Thyroid gland (tissue), 4 donors: ENCODE measurements around the gene P2RY11.

Experiments
- CTCF ChIP-seq, 6 experiments: fragments of 200-600 bp in 3 of 6; fragments of 450-650 bp in 3 of 6; sonication (generic) in 3 of 6; IDR thresholded peaks; one replicate each; pipeline ENCODE4 v1.5.1; 2016 to 2019; ENCODE audit warnings: antibody characterized with exemption in 6 of 6, mild to moderate bottlenecking in 2 of 6, inconsistent platforms in 1 of 6, moderate library complexity in 1 of 6
- POLR2A ChIP-seq, 2 donors: fragments of 450-650 bp; IDR thresholded peaks; one replicate each; pipeline ENCODE4 v1.6.1; 2017; ENCODE audit warnings: antibody characterized with exemption in 2 of 2, mild to moderate bottlenecking in 2 of 2, moderate library complexity in 1 of 2

- no peak for TF ChIP-seq CTCF (IDR thresholded peaks at IDR 0.05)
- TF ChIP-seq POLR2A (IDR thresholded peaks at IDR 0.05) = no peak
Measured at GRCh38 chr19:10116866-10117616, 5.5 kb downstream of the P2RY11 start.
